Fibroblast of pulmonary artery (primary cell): ENCODE measurements around the gene GRM2.

Experiments
- DNase-seq: peaks from one replicate; pipeline ENCODE4 v3.0.0-alpha.2; 2010; ENCODE audit warnings: low read depth
- H3K4me3 ChIP-seq: replicated peaks from 2 replicates; pipeline ENCODE4 v1.5.1; 2011; ENCODE audit warnings: low read depth, mild to moderate bottlenecking, control low read depth, low read length, moderate library complexity
- TF ChIP-seq, protein P1 (sequence below): IDR thresholded peaks from 2 replicates; pipeline ENCODE4 v1.5.1; 2011; ENCODE audit warnings: mild to moderate bottlenecking, control low read depth, low read length, inconsistent platforms; ENCODE audit errors: missing control alignments

The GRM2 gene

DNA sequence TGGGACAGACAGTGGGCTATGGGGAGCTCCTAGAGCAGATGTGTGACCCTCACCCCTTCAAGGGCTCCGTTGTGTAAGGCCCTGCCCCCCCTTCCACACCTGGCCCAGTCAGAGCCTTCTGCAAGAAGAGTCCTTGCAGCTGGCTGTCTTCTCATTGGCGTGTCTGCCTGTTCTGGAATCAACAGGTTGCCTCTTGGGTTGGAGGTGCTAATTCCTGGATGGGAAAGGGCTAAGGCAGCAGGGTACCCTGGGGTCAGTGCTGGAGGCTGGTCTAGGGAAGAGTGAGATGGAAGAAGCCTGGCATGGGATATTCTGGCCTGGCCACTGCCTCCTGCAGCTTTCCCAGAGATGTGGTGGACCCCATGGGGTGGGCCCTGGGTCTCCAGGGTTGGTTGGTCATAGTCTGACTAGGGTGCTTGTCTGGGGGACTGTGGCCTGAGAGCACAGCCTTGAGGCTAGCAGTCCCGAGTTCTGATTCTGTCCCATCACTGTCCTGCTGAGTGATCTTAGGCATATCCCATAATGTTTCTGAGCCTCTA is 30.7 kb upstream of the GRM2 start:
- no peak overlapping the region for H3K4me3 ChIP-seq
- TF ChIP-seq, protein P1, sequence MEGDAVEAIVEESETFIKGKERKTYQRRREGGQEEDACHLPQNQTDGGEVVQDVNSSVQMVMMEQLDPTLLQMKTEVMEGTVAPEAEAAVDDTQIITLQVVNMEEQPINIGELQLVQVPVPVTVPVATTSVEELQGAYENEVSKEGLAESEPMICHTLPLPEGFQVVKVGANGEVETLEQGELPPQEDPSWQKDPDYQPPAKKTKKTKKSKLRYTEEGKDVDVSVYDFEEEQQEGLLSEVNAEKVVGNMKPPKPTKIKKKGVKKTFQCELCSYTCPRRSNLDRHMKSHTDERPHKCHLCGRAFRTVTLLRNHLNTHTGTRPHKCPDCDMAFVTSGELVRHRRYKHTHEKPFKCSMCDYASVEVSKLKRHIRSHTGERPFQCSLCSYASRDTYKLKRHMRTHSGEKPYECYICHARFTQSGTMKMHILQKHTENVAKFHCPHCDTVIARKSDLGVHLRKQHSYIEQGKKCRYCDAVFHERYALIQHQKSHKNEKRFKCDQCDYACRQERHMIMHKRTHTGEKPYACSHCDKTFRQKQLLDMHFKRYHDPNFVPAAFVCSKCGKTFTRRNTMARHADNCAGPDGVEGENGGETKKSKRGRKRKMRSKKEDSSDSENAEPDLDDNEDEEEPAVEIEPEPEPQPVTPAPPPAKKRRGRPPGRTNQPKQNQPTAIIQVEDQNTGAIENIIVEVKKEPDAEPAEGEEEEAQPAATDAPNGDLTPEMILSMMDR: no peak
- no peak for DNase-seq

DNA sequence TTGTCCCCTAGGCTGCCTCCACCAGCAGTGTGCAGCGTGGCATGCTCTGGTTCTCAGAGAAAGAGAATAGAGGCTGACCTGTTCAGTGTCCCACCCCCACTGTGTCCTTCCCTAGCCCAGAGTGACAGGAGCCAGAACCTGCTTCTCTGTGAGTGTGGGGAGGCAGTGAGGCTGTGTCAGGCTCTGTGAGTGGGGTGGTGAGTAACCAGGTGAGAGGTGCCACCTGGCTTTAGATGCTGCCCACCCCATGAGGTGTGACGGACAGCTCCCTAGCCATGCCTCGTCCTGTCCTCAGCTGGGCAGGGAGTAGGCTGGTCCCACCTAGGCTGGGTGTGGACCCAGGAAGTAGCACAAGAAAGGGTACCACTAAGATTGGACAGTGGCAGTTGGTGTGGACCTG is 29.5 kb upstream of the GRM2 start:
- no peak for DNase-seq
- TF ChIP-seq, protein P1: no peak
- no peak overlapping the region for H3K4me3 ChIP-seq

DNA sequence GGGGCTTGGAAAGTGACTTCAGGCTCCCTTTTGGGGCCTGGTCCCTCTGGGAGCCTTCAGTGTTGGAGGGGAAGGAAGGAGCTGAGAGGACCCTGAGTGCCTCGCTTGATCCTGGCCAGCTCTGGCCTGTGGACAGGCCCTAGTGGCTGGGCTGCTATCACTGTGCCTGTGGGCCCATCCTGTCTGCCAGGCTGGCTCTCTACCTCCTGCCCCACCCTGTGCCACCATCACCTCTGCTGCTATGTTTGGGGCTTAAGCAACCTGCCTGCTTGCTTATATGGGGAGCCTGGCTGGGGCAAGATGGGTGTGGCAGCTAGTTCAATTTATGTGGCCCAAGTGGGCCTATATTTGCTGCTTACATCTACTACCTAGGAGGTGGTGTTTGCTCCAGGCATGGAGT is 28.7 kb upstream of the GRM2 start:
- TF ChIP-seq, protein P1: no peak
- DNase-seq: no peak
- no peak overlapping the region for H3K4me3 ChIP-seq

DNA sequence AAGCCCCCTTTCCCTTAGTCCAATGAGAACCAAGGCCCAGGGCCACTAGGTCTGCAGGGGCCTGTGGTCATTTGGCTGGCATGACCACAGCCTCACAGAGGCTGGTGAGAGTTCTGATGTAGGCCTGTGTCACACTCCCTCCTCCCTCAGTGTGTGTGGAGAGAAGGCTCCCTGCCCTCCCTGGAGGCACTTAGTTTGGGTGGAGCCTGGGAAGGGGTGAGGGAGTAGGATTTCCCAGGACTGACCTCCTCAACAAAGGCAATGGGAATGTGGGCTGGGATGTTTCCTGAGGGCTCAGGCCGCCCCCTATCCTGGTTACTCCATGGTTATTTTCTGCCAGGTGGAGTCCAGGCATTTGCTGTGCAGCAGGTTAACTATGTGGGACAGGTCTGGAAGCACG is 28.2 kb upstream of the GRM2 start:
- no peak for DNase-seq
- no peak overlapping the region for H3K4me3 ChIP-seq
- TF ChIP-seq, protein P1: no peak

DNA sequence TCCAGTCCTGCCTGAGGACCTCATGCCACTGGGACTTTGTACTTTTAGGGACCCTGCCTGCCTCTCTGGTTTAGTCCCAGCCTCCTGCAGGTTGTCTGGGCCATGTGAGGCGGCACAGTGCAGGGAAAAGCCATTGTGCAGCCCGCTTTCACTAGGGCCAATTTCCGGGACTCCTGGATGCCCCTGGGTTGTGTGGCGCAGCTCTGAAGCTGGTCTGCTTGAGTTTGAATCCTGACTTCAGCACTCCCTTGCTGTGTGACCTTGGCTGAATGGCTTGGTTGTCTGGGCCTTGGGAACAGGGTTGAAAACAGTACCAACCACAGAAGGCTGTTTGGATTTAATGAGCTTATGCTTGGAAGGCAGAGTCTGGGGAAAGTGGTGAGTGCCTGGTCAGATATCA is 27.6 kb upstream of the GRM2 start:
- no peak for DNase-seq
- TF ChIP-seq, protein P1: no peak
- no peak overlapping the region for H3K4me3 ChIP-seq

DNA sequence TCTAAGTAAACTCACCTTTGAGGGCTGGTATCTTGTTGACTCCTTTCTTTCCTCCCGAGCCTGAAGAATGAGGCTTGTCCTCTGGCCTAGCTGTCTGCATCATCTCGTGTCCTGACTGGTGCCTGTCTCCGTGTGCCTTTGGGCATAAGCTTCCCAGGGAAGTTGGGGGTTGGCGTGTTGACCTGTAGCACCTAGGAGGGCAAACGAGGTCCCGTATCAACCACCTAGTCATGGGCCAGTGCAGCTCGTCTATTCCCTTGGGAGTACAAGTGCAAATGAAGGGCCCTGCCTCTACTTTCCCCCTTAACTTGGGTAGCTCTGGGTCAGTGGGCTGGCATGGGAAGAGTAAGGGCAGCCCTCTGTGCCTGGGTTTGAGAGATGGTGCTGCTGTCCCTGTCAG is 27.1 kb upstream of the GRM2 start:
- H3K4me3 ChIP-seq: no peak overlapping the region
- DNase-seq: no peak
- TF ChIP-seq, protein P1: no peak

DNA sequence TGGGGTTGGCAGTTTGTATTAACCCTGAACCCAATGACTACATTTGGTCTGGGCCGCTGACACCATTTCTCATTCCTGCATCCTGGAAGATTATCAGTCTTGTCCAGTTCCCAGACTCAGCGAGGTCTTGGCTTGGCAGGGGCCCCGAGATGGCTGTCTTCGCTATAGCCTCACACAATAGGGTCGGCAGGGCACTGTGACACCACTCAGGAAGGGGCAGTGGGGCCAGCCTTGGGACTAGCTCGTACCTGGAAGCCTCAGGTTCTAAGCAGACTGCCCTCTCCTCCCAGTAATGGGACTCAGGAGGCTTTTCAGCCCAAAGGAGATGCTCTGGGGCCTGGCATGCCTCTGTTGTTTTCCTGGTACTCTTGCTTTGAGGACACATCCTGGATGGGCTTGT is 26.7 kb upstream of the GRM2 start:
- no peak for DNase-seq
- H3K4me3 ChIP-seq: no peak overlapping the region
- TF ChIP-seq, protein P1: no peak
